Measurements from ENCODE around the gene SLC51B. TPM values are rescaled to one million over a fixed set of nuclear protein-coding genes. Genes with fewer than 3 reads are reported as not detected.

The SLC51B gene
- total and polyA plus RNA-seq, 10 of the 15 experiments (the other 5 are each of a cell fraction or from before 2014, with no cell fraction given) = 0.05 to 0.17 (median 0.13) TPM; not detected in 7

DNA sequence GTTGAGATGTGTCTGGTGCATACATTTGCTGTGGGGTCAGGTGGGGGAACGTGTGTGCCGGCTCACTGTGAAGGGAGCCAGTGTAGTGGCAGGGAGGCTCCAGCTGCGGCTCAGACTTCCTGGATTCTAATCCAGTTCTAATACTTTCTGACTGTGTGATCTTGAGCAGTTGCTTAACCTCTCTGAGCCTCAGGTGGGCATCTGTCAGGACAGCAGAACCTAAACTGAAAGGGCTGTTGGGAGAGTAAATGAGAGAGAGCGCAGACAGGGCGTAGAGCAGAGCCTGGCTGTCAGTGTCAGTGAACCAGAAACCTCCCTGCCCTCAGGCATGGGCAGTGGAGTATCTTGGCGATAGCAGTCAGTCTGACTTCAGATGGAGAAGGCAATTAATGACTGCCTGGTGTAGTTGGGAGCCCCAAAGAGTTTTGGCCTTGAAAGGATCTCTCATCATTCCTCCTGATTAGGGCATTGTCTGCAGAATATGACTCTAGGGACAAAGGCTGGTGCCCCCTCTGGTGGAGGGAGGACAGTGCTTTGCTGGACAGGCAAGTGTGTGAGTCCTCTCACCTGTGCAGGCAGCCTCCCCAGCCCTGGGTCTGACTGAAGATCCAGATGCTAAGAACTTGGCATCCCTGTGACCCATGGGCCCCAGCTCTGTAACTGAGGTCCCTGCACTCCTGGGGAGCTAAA lies 40.9 kb downstream of the SLC51B start:
- SMC1A ChIA-PET (ENCODE audit: uncharacterized antibody, unreplicated experiment) = interaction anchor here (1.1 to 1.8 kb wide), 2 partner anchors 31 to 33 kb away, joined by 4 to 7 read pairs; no protein-coding TSS in a partner anchor
- RAD21 ChIA-PET (ENCODE audit: unreplicated experiment) = interaction anchor here (1.0 to 1.6 kb wide), 2 partner anchors 52 to 355 kb away, joined by 3 to 4 read pairs; no protein-coding TSS in a partner anchor
- intact Hi-C loops (cut with micrococcal nuclease; ENCODE audit: unreplicated experiment) = loop anchor here (10.0 kb wide), 1 partner anchor 351 kb away; no protein-coding TSS in a partner anchor
- in situ Hi-C loops (cut with MboI) = no loop called here
- Histone ChIP-seq H3K4me1 (ENCODE audit: control insufficient read depth, insufficient read depth, low read length) (no peaks in the 10 kb centered on the region), H3K4me2 (ENCODE audit: control insufficient read depth, insufficient read depth) (no peak overlapping the region), H3K36me3 (ENCODE audit: control insufficient read depth in 2 of 2, insufficient read depth in 2 of 2, low read length in 1 of 2) (no peaks in the 10 kb centered on the region), H3K27ac (ENCODE audit: control insufficient read depth, insufficient read depth) (no peak overlapping the region), H3K9me3 (replicated peaks; ENCODE audit: control insufficient read depth, insufficient read depth, low read length) (no peaks in the 10 kb centered on the region), H4K20me1 (ENCODE audit: control insufficient read depth, insufficient read depth) (peaks cover 2% of the 10 kb centered on the region; the same call in 1 of the 2 replicates), H3K79me2 (ENCODE audit: control insufficient read depth, insufficient read depth, low read length) (no peaks in the 10 kb centered on the region), H3K27me3 (replicated peaks in 1 of 2; ENCODE audit: control insufficient read depth in 2 of 2, insufficient read depth in 2 of 2, low read length in 1 of 2) (peaks cover 0 to 6% of the 10 kb centered on the region in 2 experiments; a peak in 1 of 4 replicates), H3K4me3 (no peak overlapping the region), H3K9ac (ENCODE audit: control insufficient read depth, insufficient read depth, low read length) (no peak overlapping the region), H2AFZ (ENCODE audit: control insufficient read depth, low read depth, low read length) (no peak overlapping the region)
- CTCF ChIA-PET = interaction anchor here (0.8 to 2.6 kb wide), 8 partner anchors 15 to 355 kb away, joined by 3 to 8 read pairs (median 4); no protein-coding TSS in a partner anchor
- ATAC-seq = peak; percentile 83
- no peak for DNase-seq (ENCODE audit: low read depth, low spot score)
- no peak for FAIRE-seq
- no TSS peak for BruUV-seq (replicated peaks)
- POLR2A ChIA-PET = no interaction called here
- no peak for TF ChIP-seq SREBF2 (IDR thresholded peaks at IDR 0.05; ENCODE audit: low read length)
- TF ChIP-seq POLR2AphosphoS2 (IDR thresholded peaks at IDR 0.05; ENCODE audit: low read depth, low read length) = no peak
- peak; percentile 55 for TF ChIP-seq RAD21 (IDR thresholded peaks at IDR 0.05; ENCODE audit: insufficient read depth, low read depth, low read length)
- TF ChIP-seq CTCF (IDR thresholded peaks at IDR 0.05 in 2 of 3, conservative IDR thresholded peaks at IDR 0.05 in 1 of 3; ENCODE audit: control insufficient read depth in 2 of 3, extremely low read depth in 1 of 3, insufficient read depth in 1 of 3, low read depth in 3 of 3, low read length in 3 of 3) = peak; percentile 40 to 51 (median 45)
- peak; percentile 36; the same call in 1 of the 2 replicates for TF ChIP-seq SMC3 (IDR thresholded peaks at IDR 0.05; ENCODE audit: borderline replicate concordance, low read length)
- TF ChIP-seq YY1 (IDR thresholded peaks at IDR 0.05; ENCODE audit: low read depth, low read length) = no peak
- no peak for TF ChIP-seq FOXK2 (IDR thresholded peaks at IDR 0.05)
- WGBS (ENCODE audit: insufficient coverage, insufficient replicate concordance, low lambda C conversion rate, missing lambda C conversion rate) = 64% methylated on average over 6 of the region's 6 CpGs
